Activated CD8-positive, alpha-beta T cell treated with anti-CD3 and anti-CD28 coated beads for 36 hours (primary cell): ENCODE data around the gene EDN2. TPM values are rescaled to one million over a fixed set of nuclear protein-coding genes. Genes with fewer than 3 reads are reported as not detected.

ENCODE experiments used
- ATAC-seq: fragments of 200-7000 bp; cut with Tn5 transposase; one replicate; pipeline ENCODE4 v1.10.0; 2021; ENCODE audit warnings: mild to moderate bottlenecking, moderate library complexity
- CTCF ChIA-PET: fragments of 350-600 bp; sonication (Branson Sonifier 250); formaldehyde crosslinking; loops from one replicate; lab custom pipeline; 2021; ENCODE audit warnings: antibody characterized with exemption; lab: Charles Lee
- POLR2A ChIA-PET: fragments of 350-600 bp; sonication (Branson Sonifier 250); formaldehyde crosslinking; loops from one replicate; lab custom pipeline; 2021; ENCODE audit warnings: antibody characterized with exemption; lab: Charles Lee
- DNase-seq: peaks from one replicate; pipeline ENCODE4 v3.0.0-alpha.2; 2020
- H3K27ac Mint-ChIP-seq: one replicate; pipeline ENCODE4 v1.8.0; 2021; ENCODE audit warnings: mild to moderate bottlenecking, mixed read lengths
- H3K27me3 Mint-ChIP-seq: one replicate; pipeline ENCODE4 v1.8.0; 2021; ENCODE audit warnings: mixed read lengths
- H3K36me3 Mint-ChIP-seq: one replicate; pipeline ENCODE4 v1.8.0; 2021; ENCODE audit warnings: low read depth, mixed read lengths
- H3K4me1 Mint-ChIP-seq: one replicate; pipeline ENCODE4 v1.8.0; 2021; ENCODE audit warnings: low read depth, mixed read lengths
- H3K4me3 Mint-ChIP-seq: one replicate; pipeline ENCODE4 v1.8.0; 2021; ENCODE audit warnings: mild to moderate bottlenecking, moderate library complexity, mixed read lengths
- H3K9me3 Mint-ChIP-seq: one replicate; pipeline ENCODE4 v1.8.0; 2021; ENCODE audit warnings: mixed read lengths
- CTCF ChIP-seq: fragments of 200-600 bp; IDR thresholded peaks from one replicate; pipeline ENCODE4 v1.8.0; 2022; ENCODE audit warnings: antibody characterized with exemption, mild to moderate bottlenecking
- intact Hi-C: fragments of 100-400 bp; cut with micrococcal nuclease; formaldehyde crosslinking; loops from one replicate; pipeline ENCODE4 v1.10.0; 2022
- total RNA-seq, 2 experiments: library from RNA; stranded (reverse); gene quantifications; one replicate each; pipeline ENCODE4 v1.2.3, GENCODE V29; 2021

EDN2 gene
- total RNA-seq, 2 experiments from 2014 or later: not detected

DNA sequence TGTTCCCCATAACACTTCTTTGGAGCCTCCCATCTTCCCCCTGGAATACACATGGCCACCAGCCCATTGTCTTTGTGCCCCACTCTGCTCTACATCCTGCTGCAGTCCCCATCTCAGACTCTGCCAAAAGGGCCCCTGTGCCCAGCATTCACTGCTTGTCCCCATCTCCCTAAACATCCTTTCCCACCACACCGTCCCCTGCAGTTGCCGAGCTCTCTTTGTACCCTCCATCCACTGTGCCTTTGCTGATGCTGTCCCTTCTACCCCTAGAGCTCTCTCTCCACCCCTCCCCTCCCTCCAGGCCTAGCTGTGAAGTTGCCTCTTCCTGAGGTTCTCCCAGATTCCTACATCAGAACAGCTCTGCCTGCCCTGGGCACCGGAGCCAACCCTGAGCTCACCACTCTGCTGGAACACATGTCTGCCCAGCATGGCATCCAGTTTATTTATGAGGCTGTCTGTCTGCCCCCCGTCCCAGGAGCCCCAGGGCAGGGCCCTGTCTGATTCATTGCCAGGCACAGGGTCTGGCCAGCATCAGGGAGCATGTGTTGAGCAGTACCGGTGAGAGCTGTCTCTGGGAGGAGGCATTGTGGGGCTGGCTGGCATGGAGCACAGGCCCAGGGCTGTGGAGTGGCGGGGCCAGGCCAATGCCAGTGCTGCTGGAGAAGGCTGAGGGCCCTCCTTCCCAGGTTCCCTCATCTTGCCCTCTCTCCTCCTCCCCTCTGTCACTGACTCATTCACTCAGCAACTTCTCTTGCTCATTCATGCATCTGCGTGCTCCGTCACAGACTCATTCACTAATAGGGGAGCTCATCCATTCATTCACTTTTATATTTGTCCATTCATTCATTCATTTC lies 28.8 kb downstream of the EDN2 start:
- Mint-ChIP-seq H3K27ac (no peak overlapping the region), H3K36me3 (no peaks in the 10 kb centered on the region), H3K4me3 (no peak overlapping the region), H3K27me3 (peaks cover 2% of the 10 kb centered on the region), H3K4me1 (no peaks in the 10 kb centered on the region), H3K9me3 (no peaks in the 10 kb centered on the region)
- DNase-seq: no peak
- POLR2A ChIA-PET: no interaction called here
- intact Hi-C loops: no loop called here
- no peak for ATAC-seq
- TF ChIP-seq CTCF: no peak
- CTCF ChIA-PET: interaction anchor here (1.4 kb wide), 1 partner anchor 24 kb away, joined by 3 read pairs; no protein-coding TSS in a partner anchor

DNA sequence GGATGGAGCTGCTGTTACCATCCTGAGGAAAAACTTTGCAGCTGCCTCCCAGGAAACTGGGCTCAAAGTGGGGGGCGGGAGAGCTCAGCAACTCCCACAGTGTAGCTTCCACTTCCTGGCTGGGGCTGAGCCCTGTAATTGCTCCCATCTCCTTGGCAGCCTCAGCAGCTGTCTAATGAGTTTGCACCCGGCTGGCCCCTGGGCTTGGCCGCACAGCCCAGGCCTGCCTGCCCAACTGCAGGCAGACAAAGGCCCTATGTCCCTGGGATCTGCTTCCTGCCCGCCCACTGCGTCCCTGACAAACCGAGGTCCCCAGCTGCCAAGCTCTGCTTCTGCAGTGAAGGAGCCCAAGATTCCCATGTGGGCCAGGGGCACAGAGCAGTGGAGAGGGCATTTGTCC lies 30.1 kb downstream of the EDN2 start:
- no peak for DNase-seq
- peaks cover 2% of the 10 kb centered on the region for H3K27me3 Mint-ChIP-seq
- intact Hi-C loops: no loop called here

DNA sequence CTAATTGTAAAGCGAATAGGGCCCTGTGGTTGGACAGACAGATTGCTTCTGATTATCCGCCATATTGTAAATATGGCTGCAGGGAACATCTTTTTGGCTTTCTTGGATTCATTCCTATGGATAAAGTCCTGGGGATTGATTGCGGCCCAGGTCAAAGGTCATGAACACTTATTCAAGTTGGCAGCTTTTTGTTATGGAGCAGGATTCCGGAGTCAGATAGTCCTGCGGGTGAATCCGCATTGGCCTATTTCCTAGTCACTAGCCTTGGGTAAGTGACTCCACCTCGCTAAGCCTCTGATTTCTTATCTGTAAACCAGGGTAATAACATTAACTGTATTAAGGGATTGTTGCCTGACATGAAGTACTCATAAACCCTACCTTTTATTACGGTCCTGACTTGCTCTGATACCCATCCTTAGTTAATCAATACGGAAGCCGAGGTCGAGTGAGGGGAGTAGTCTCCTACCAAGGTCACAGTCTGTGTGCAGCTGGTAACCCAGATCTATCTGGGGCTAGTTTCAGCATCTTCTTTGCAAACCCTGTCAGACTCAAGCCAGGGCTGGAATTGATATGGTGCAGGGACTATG lies 31.7 kb downstream of the EDN2 start:
- POLR2A ChIA-PET: no interaction called here
- Mint-ChIP-seq H3K27ac (no peak overlapping the region), H3K4me1 (no peaks in the 10 kb centered on the region), H3K27me3 (no peaks in the 10 kb centered on the region), H3K36me3 (no peaks in the 10 kb centered on the region), H3K4me3 (no peak overlapping the region), H3K9me3 (no peaks in the 10 kb centered on the region)
- ATAC-seq (no peak), DNase-seq (no peak)
- no peak for TF ChIP-seq CTCF
- CTCF ChIA-PET: interaction anchor here (1.2 kb wide), 1 partner anchor 21 kb away, joined by 3 read pairs; no protein-coding TSS in a partner anchor
- intact Hi-C loops: no loop called here

More for the DNA sequence above, 30.1 kb downstream of the EDN2 start:
- ChIA-PET CTCF (interaction anchor here (1.4 kb wide), 1 partner anchor 22 kb away, joined by 3 read pairs; no protein-coding TSS in a partner anchor), POLR2A (no interaction called here)
- H3K9me3 Mint-ChIP-seq: no peaks in the 10 kb centered on the region
- no peak overlapping the region for H3K27ac Mint-ChIP-seq
- no peaks in the 10 kb centered on the region for H3K4me1 Mint-ChIP-seq
- no peak overlapping the region for H3K4me3 Mint-ChIP-seq
- H3K36me3 Mint-ChIP-seq: no peaks in the 10 kb centered on the region
- no peak for TF ChIP-seq CTCF
- ATAC-seq: no peak

- ATAC-seq (no peak), DNase-seq (no peak)
- no peaks in the 10 kb centered on the region for H3K4me1 Mint-ChIP-seq
- no peaks in the 10 kb centered on the region for H3K36me3 Mint-ChIP-seq
- intact Hi-C loops: no loop called here
- no peak for TF ChIP-seq CTCF
- H3K27ac Mint-ChIP-seq: no peak overlapping the region
- peaks cover 2% of the 10 kb centered on the region for H3K27me3 Mint-ChIP-seq
- ChIA-PET CTCF (no interaction called here), POLR2A (no interaction called here)
- no peaks in the 10 kb centered on the region for H3K9me3 Mint-ChIP-seq
- no peak overlapping the region for H3K4me3 Mint-ChIP-seq
Measured at GRCh38 chr1:41450747-41451285, 33.7 kb downstream of the EDN2 start.
